ENCODE measurements around the gene LMNA.

The LMNA gene

DNA sequence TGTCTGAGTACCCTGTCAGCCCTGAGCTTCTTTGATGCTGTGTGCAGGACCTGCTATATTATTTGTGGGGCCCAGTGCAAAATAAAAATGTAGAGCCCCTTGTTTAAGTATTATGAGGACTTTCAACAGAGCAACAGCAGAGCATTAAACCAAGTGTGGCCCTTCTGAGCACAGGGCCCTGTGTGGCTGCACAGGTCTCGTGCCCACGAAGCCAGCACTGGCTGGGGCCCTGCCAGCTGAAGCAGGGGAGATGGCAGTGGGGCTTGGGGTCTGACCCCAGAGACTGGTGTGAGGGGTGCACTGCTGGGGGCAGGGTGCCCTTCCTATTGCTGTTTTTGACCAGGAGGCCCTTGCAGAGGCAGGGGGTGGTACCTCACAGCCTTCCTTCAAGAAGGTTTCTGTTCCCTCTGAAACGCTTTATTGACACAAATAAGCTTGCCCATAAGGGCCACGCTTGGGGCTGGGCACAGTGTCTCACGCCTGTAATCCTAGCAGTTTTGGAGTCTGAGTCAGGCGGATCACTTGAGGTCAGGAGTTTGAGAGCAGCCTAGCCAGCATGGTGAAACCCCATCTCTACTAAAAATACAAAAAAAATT lies 36.7 kb downstream of the LMNA start:
- H3K4me3 ChIP-seq (ENCODE audit: low read depth, low read length): no peak overlapping the region
- DNase-seq (ENCODE audit: low read depth, low spot score): no peak
- TF ChIP-seq, protein P1, sequence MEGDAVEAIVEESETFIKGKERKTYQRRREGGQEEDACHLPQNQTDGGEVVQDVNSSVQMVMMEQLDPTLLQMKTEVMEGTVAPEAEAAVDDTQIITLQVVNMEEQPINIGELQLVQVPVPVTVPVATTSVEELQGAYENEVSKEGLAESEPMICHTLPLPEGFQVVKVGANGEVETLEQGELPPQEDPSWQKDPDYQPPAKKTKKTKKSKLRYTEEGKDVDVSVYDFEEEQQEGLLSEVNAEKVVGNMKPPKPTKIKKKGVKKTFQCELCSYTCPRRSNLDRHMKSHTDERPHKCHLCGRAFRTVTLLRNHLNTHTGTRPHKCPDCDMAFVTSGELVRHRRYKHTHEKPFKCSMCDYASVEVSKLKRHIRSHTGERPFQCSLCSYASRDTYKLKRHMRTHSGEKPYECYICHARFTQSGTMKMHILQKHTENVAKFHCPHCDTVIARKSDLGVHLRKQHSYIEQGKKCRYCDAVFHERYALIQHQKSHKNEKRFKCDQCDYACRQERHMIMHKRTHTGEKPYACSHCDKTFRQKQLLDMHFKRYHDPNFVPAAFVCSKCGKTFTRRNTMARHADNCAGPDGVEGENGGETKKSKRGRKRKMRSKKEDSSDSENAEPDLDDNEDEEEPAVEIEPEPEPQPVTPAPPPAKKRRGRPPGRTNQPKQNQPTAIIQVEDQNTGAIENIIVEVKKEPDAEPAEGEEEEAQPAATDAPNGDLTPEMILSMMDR (IDR thresholded peaks at IDR 0.05; ENCODE audit: low read depth, low read length): no peak
- in situ Hi-C loops (cut with HindIII; ENCODE audit: low sequenced_read_pairs): no loop called here

DNA sequence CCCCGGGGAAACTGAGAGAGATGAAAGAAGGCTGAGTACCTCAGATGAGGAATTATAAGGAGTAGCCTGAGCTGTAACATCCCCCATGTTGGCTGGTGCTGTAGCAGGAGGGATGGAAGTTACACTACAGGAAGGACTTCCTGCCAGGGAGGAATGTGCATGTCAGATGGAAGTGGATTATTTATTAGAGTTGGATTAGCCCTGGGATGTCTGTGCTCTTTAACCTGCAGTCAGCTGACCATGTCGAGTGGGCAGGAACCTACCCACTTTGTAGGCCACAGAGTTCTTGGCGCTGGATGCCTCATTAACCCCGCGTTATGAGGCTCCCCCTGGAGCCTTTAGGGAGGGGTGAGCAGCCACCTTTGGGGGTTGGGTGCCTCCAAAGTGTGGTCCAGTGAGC lies 38.1 kb downstream of the LMNA start:
- TF ChIP-seq, protein P1 (IDR thresholded peaks at IDR 0.05; ENCODE audit: low read depth, low read length): no peak
- H3K4me3 ChIP-seq (ENCODE audit: low read depth, low read length): no peak overlapping the region
- DNase-seq (ENCODE audit: low read depth, low spot score): no peak
- in situ Hi-C loops (cut with HindIII; ENCODE audit: low sequenced_read_pairs): no loop called here

DNA sequence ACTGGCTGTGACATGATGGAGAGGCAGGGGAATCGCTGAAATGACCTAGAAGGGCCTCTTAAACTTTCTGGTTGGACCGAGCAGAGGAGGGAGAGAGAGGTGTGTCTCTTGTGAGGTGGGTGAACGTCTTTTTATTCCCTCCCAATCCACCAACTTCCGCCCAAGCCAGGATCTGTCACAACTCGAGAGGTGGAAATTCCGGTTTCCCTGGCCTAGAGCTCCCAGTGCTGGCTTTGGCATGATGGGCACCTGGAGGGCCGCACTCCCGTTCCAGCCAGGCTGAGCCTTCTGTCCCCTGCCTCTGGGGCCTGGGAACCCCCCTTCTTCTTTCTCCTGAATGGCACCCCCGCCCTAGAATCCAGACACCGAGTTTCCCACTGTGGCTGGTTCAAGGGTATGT lies 38.9 kb downstream of the LMNA start, which contains the start of gene SEMA4A:
TSS of gene SEMA4A (plus strand) at position 224 of the 400 bp plus-strand sequence. CDS start 994 bp downstream, outside the sequence.
- TF ChIP-seq, protein P1 (IDR thresholded peaks at IDR 0.05; ENCODE audit: low read depth, low read length): no peak
- DNase-seq (ENCODE audit: low read depth, low spot score): no peak
- no peak within 1 kb of the TSS for H3K4me3 ChIP-seq (ENCODE audit: low read depth, low read length)
- in situ Hi-C loops (cut with HindIII; ENCODE audit: low sequenced_read_pairs): no loop called here

DNA sequence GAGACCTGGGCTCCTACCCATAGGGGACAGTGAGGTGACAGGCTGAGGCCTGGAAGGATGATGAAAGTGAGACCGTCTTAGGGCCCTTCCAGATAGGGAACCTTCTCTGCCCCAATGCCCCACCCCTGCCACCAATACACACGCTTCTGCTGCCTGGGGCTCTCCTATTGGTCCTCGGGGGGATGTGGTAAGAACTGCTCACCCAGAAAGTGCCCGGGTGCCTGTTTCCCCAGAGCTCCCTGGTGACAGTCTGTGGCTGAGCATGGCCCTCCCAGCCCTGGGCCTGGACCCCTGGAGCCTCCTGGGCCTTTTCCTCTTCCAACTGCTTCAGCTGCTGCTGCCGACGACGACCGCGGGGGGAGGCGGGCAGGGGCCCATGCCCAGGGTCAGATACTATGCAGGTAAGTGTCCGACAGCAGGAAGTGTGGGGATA lies 39.8 kb downstream of the LMNA start:
- DNase-seq (ENCODE audit: low read depth, low spot score): no peak
- TF ChIP-seq, protein P1 (IDR thresholded peaks at IDR 0.05; ENCODE audit: low read depth, low read length): no peak
- in situ Hi-C loops (cut with HindIII; ENCODE audit: low sequenced_read_pairs): no loop called here
- H3K4me3 ChIP-seq (ENCODE audit: low read depth, low read length): no peak overlapping the region

DNA sequence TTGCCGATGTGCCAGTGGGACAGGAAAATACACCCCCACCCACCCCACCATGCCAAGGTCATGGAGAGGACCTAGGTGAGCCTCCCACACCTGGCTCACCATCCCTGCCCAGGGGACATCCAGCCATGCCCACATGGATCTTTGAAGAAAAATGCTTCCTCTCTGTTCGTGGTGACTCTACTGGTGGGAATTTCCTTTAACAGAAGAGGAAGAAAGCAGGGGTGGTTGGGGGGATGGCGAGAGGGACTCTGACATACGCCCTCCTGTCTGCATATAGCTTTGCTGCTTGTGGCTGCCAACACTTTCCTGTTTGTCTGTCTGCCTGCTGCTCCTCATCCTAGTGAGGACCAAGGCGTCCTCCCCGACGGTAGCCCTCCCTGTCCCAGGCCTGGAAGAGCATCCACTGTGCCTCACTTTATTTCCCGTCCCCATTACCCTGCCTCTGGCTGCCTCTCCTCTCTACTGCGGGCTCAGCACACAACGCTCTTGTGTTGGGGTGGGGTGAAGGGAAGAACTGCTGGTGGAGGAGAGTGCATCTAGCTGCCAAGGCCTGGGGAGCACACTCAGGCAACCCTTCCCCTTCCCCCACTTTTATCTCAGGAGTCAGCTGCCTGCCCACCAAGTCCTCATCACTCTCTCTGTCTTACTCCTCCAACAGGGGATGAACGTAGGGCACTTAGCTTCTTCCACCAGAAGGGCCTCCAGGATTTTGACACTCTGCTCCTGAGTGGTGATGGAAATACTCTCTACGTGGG lies 41.4 kb downstream of the LMNA start:
- DNase-seq (ENCODE audit: low read depth, low spot score): no peak
- TF ChIP-seq, protein P1 (IDR thresholded peaks at IDR 0.05; ENCODE audit: low read depth, low read length): no peak
- in situ Hi-C loops (cut with HindIII; ENCODE audit: low sequenced_read_pairs): no loop called here
- no peak overlapping the region for H3K4me3 ChIP-seq (ENCODE audit: low read depth, low read length)

DNA sequence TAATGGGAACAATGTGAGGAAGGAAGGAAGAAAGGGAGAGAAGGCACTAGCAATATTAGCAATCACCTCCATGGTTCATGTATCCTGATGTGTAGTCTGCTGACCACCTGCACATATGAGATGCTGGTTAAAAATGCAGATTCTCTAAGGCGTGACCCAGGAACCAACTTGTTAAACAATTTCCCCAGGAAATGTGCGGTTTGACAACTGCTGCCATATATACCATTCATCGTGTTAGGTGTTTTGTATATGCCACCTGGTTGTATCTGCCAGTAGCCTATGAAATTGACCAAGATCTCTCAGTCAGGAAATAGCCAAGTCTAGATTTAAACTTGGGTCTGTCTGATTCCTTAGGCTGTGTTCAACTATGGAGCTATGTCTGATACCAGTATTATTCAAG lies 43.0 kb downstream of the LMNA start:
- in situ Hi-C loops (cut with HindIII; ENCODE audit: low sequenced_read_pairs): no loop called here
- H3K4me3 ChIP-seq (ENCODE audit: low read depth, low read length): no peak overlapping the region
- TF ChIP-seq, protein P1 (IDR thresholded peaks at IDR 0.05; ENCODE audit: low read depth, low read length): no peak
- no peak for DNase-seq (ENCODE audit: low read depth, low spot score)

All from astrocyte of the spinal cord (primary cell).